Measurements from ENCODE around the gene RAB11A. TPM values are rescaled to one million over a fixed set of nuclear protein-coding genes. Genes with fewer than 3 reads are reported as not detected.
"Not testable (repeated sequence)": the region's sequence is repeated elsewhere in the genome, so short reads cannot be mapped to it uniquely, and the experiment has no call there.

Gene RAB11A
- total and polyA plus RNA-seq, 9 donors: 129 to 159 (median 142) TPM

DNA sequence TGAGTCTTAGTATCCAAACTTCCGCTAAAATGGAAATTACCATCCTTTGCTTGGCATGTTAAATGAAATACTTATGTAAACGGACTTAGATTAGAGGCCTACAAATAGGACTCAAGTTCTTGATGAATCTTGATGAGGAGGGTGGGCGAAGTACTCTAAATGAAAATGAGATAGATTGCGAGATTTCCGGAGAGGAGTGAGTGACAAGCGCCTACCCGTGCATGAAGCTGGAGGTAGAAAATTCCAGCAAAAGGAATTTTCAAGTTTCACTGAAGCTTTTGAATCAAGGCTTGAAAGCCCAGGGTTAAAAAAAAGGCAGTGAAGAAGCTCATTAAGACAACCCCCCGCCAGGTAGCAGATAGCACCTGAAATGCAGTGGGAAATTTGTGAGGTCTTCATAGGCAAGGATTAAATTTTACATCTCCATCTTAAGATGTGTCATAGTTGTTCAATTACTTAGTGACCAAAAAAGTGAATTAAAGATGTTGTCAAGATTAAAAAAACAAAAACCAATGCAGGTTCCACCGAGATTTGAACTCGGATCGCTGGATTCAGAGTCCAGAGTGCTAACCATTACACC, 655 bp upstream of the RAB11A start:
- no peaks in the 10 kb centered on the region for H3K4me1 ChIP-seq (ENCODE audit: control insufficient read depth, insufficient read depth, low read length)
- peak; percentile 17 for DNase-seq
- 52% methylated on average over 9 of the region's 11 CpGs for WGBS (ENCODE audit: insufficient coverage)
- peak overlapping the region; percentile 100 for H3K27ac ChIP-seq (ENCODE audit: low read length)
- peak overlapping the region; percentile 99 for H3K4me3 ChIP-seq (ENCODE audit: low read length)
- no peaks in the 10 kb centered on the region for H3K9me3 ChIP-seq (replicated peaks; ENCODE audit: control insufficient read depth, low read depth, low read length)
- no peaks in the 10 kb centered on the region for H3K36me3 ChIP-seq (ENCODE audit: control insufficient read depth, insufficient read depth, low read length)
- H3K27me3 ChIP-seq (ENCODE audit: control insufficient read depth, insufficient read depth, low read length): no peaks in the 10 kb centered on the region

DNA sequence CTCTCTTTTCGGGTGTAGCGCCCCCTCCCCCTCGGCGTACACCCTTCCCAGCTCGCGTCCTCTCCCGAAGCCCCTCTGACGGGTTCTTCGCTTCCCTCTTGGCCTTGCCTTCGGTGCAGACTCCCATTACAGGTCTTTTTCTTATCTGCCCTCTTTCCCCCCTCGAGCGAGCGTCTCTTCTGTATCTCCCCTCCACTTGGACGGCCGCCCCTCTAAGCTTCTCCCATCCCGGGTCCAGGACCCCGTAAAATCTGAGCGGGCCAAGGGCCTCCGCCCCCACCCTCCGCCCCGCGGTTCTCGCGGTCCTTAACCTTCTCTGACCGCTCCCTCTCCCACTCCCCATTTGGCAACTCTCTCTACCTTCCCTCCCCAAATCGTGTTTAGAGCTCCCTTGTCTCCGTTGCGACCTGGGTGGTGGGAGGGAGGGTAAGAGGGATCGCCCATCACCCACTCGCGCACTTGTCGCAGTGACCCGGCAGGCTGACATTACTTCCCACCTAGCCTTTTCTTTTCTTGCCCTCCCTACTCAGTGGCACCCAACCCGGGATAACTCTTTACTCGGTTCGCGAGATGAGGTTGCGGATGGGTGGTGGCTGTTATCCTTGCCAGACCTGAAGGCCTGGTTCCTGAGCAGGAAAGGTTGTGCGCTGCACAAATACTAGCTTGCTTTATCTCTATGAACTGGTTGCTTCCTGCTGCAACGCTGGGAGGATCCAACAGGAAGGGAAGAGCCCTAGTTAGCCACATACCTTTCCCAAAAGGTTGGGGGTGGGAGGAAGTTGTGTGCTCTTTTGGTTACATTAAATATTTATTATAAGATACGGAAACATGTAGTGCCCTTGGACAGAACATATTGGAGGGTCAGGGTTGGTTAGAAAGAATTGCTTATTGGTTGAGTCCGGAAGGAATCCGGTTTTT, 922 bp downstream of the RAB11A start:
- DNase-seq: peak; percentile 62
- H3K9me3 ChIP-seq (replicated peaks; ENCODE audit: control insufficient read depth, low read depth, low read length): no peaks in the 10 kb centered on the region

DNA sequence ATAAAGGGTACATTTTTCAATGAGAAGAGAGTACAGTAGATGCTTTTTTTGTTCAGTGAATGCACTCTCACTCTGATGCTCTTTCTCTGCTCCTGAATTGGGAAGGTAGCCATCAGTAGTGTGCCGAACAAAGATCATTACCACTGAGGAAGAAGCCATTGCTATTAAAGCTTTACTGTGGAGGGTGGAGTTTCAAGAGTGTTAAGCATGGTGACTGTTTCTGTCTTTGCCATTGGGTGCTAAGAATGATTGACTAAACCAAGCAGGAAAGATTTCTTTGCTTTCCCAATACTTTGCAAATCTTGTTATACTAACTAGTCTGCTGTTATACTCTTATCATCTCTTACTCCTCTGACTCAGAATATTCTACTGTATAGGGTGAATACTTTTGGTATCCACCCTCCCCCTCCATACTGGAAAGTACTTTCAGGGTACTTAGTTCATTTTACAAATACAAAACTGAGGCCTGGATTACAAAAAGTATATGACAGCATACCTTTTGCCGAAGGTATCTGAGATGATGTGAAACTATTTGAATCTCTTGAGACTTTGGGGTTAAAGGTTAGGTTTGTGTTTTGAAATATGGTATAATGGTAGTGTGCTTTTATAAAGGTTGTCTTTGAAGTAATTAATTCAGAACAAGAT, 1.7 kb downstream of the RAB11A start:
- 14% methylated on average over 1 of the region's 2 CpGs for WGBS (ENCODE audit: insufficient coverage)
- Histone ChIP-seq H3K27me3 (ENCODE audit: control insufficient read depth, insufficient read depth, low read length) (no peaks in the 10 kb centered on the region), H3K4me3 (ENCODE audit: low read length) (peak overlapping the region; percentile 99), H3K4me1 (ENCODE audit: control insufficient read depth, insufficient read depth, low read length) (no peaks in the 10 kb centered on the region), H3K36me3 (ENCODE audit: control insufficient read depth, insufficient read depth, low read length) (peaks cover 7% of the 10 kb centered on the region), H3K27ac (ENCODE audit: low read length) (peak overlapping the region; percentile 100), H3K9me3 (replicated peaks; ENCODE audit: control insufficient read depth, low read depth, low read length) (no peaks in the 10 kb centered on the region)
- peak; percentile 32 for DNase-seq

More for the DNA sequence above, 922 bp downstream of the RAB11A start:
- H3K4me1 ChIP-seq (ENCODE audit: control insufficient read depth, insufficient read depth, low read length): no peaks in the 10 kb centered on the region
- H3K27ac ChIP-seq (ENCODE audit: low read length): peak overlapping the region; percentile 100
- H3K4me3 ChIP-seq (ENCODE audit: low read length): peak overlapping the region; percentile 99
- H3K27me3 ChIP-seq (ENCODE audit: control insufficient read depth, insufficient read depth, low read length): no peaks in the 10 kb centered on the region
- WGBS (ENCODE audit: insufficient coverage): 1% methylated on average over 26 of the region's 43 CpGs
- peaks cover 4% of the 10 kb centered on the region for H3K36me3 ChIP-seq (ENCODE audit: control insufficient read depth, insufficient read depth, low read length)

DNA sequence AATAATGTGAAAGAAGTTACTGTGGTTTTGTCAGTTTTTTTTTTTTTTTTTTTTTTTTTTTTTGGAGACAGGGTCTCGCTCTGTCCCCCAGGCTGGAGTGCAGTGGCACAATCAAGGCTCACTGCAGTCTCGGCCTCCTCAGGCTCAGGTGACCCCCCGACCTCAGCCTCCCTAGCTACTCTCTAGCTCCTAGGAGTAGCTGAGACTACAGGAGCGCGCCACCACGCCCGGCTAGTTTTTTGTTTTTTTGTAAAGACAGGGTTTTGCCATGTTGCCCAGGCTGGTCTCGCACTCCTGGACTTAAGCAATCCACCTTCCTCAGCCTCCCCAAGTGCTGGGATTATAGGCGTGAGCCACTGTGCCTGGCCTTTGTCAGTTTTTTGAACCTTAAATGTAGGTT, 2.6 kb downstream of the RAB11A start:
- H3K9me3 ChIP-seq (replicated peaks; ENCODE audit: control insufficient read depth, low read depth, low read length); DNase-seq; H3K4me3 ChIP-seq (ENCODE audit: low read length); H3K27me3 ChIP-seq (ENCODE audit: control insufficient read depth, insufficient read depth, low read length); H3K4me1 ChIP-seq (ENCODE audit: control insufficient read depth, insufficient read depth, low read length): not testable (repeated sequence)
- H3K27ac ChIP-seq (ENCODE audit: low read length): peak overlapping the region; percentile 7
- H3K36me3 ChIP-seq (ENCODE audit: control insufficient read depth, insufficient read depth, low read length): peaks cover 11% of the 10 kb centered on the region
- WGBS (ENCODE audit: insufficient coverage): no CpG with 5 or more reads among the region's 9 CpGs

DNA sequence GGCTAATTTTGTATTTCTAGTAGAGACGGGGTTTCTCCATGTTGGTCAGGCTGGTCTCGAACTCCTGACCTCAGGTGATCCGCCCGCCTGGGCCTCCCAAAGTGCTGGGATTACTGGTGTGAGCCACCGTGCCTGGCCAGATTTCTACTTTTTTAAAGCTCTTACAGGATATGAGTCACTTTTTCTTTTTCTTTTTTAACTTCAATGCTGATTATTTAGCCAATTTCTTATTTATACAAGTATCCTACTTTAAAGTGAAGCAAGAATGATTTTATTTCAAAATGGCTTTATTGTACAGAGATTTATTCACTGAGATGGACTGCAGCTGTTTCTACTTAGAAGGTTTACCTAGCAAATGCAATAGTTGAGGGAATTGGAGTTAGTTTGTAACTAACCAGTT, 3.3 kb downstream of the RAB11A start:
- H3K4me1 ChIP-seq (ENCODE audit: control insufficient read depth, insufficient read depth, low read length): not testable (repeated sequence)

DNA sequence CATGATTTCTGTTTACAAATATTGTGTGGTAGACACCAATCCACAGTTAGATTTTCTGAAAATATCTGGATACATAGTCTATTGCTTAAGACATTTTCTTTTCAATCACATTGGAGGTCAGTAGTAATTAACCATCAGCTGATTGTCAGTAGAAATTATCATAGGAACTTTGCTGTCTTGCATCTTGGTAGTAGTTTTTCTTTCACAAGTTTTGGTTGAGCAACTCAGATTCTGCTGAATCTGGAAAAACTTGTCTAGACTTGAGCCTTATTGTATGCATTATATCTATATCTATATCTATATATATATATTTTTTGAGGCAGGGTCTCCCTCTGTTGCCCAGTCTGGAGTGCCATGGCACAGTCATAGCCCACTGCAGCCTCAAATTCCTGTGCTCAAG, 4.0 kb downstream of the RAB11A start:
- H3K27me3 ChIP-seq (ENCODE audit: control insufficient read depth, insufficient read depth, low read length): no peaks in the 10 kb centered on the region
- no peak overlapping the region for H3K27ac ChIP-seq (ENCODE audit: low read length)
- DNase-seq: no peak
- no peak overlapping the region for H3K4me3 ChIP-seq (ENCODE audit: low read length)
- H3K9me3 ChIP-seq (replicated peaks; ENCODE audit: control insufficient read depth, low read depth, low read length): no peaks in the 10 kb centered on the region
- no peaks in the 10 kb centered on the region for H3K4me1 ChIP-seq (ENCODE audit: control insufficient read depth, insufficient read depth, low read length)
- H3K36me3 ChIP-seq (ENCODE audit: control insufficient read depth, insufficient read depth, low read length): peaks cover 22% of the 10 kb centered on the region

More for the DNA sequence above, 3.3 kb downstream of the RAB11A start:
- H3K27ac ChIP-seq (ENCODE audit: low read length); H3K9me3 ChIP-seq (replicated peaks; ENCODE audit: control insufficient read depth, low read depth, low read length); DNase-seq; H3K4me3 ChIP-seq (ENCODE audit: low read length); H3K27me3 ChIP-seq (ENCODE audit: control insufficient read depth, insufficient read depth, low read length): not testable (repeated sequence)
- WGBS (ENCODE audit: insufficient coverage): 87% methylated on average over 3 of the region's 5 CpGs
- peaks cover 17% of the 10 kb centered on the region for H3K36me3 ChIP-seq (ENCODE audit: control insufficient read depth, insufficient read depth, low read length)

DNA sequence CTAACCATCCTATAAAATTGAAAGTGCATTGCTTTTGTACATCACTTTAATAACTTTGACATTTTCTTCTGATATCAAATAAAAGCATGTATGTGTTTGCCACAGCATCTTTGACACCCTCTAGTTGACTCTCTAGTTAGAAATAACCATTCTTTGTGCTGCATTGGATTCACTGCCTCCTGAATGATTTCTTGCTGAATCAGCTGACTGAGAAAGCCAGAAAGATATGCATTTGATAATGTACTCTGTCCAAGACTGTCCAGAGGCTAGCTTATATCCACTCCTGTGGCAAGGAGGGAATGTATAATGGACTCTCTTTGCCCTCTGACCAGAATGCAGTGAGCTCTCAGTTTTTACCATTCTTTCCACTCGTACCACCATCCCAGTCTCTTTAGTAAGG, 6.2 kb downstream of the RAB11A start:
- peaks cover 33% of the 10 kb centered on the region for H3K36me3 ChIP-seq (ENCODE audit: control insufficient read depth, insufficient read depth, low read length)
- H3K4me3 ChIP-seq (ENCODE audit: low read length): no peak overlapping the region
- H3K9me3 ChIP-seq (replicated peaks; ENCODE audit: control insufficient read depth, low read depth, low read length): no peaks in the 10 kb centered on the region
- no CpG with 5 or more reads among the region's 1 CpG for WGBS (ENCODE audit: insufficient coverage)
- DNase-seq: no peak
- H3K4me1 ChIP-seq (ENCODE audit: control insufficient read depth, insufficient read depth, low read length): no peaks in the 10 kb centered on the region
- no peaks in the 10 kb centered on the region for H3K27me3 ChIP-seq (ENCODE audit: control insufficient read depth, insufficient read depth, low read length)
- no peak overlapping the region for H3K27ac ChIP-seq (ENCODE audit: low read length)

DNA sequence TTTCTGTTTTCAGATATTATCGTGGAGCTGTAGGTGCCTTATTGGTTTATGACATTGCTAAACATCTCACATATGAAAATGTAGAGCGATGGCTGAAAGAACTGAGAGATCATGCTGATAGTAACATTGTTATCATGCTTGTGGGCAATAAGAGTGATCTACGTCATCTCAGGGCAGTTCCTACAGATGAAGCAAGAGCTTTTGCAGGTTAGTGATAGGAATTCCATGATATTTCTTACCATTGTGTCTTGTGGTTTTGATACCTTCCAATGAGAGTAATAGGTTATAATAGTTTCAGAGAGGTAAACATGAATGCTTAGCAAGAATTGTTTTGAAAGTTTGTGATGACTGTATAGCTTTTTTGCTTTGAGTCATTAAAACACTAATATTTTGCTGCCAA, 8.5 kb downstream of the RAB11A start:
- Histone ChIP-seq H3K9me3 (replicated peaks; ENCODE audit: control insufficient read depth, low read depth, low read length) (no peaks in the 10 kb centered on the region), H3K4me1 (ENCODE audit: control insufficient read depth, insufficient read depth, low read length) (no peaks in the 10 kb centered on the region), H3K36me3 (ENCODE audit: control insufficient read depth, insufficient read depth, low read length) (peaks cover 38% of the 10 kb centered on the region), H3K27ac (ENCODE audit: low read length) (no peak overlapping the region), H3K27me3 (ENCODE audit: control insufficient read depth, insufficient read depth, low read length) (no peaks in the 10 kb centered on the region), H3K4me3 (ENCODE audit: low read length) (no peak overlapping the region)
- DNase-seq: no peak
- 100% methylated on average over 2 of the region's 3 CpGs for WGBS (ENCODE audit: insufficient coverage)

DNA sequence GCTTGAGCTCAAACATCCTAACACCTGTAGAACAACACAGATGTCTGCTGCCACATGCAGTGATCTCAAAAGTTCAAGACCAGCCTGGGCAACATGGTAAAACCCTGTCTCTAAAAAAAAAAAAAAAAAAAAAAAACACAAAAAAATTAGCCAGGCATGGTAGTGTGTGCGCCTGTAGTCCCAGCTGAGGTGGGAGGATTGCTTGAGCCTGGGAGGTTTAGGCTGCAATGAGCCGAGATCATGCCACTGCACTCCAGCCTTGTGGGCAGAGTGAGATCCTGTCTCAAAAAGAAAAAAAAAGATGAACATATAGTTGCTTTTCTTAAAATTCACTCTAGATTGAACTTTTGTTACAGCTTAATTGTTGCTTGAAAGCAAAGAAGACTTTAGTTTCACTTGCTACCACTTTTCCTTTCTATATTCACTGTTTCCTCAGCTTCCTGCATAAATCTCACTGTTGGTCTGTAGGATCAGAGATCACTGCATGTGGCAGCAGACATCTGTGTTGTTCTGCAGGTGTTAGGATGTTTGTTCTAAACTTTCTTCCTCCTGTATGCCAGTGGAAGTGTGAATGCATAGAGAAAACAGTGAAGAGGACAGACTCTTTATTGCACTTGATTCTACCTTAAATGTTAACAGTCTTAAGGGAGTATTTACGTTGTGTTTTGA, 12.6 kb downstream of the RAB11A start:
- Histone ChIP-seq H3K27me3 (ENCODE audit: control insufficient read depth, insufficient read depth, low read length) (no peaks in the 10 kb centered on the region), H3K4me3 (ENCODE audit: low read length) (no peak overlapping the region), H3K9me3 (replicated peaks; ENCODE audit: control insufficient read depth, low read depth, low read length) (no peaks in the 10 kb centered on the region), H3K4me1 (ENCODE audit: control insufficient read depth, insufficient read depth, low read length) (no peaks in the 10 kb centered on the region), H3K36me3 (ENCODE audit: control insufficient read depth, insufficient read depth, low read length) (peaks cover 33% of the 10 kb centered on the region), H3K27ac (ENCODE audit: low read length) (no peak overlapping the region)
- WGBS (ENCODE audit: insufficient coverage): no CpG with 5 or more reads among the region's 3 CpGs
- DNase-seq: no peak

DNA sequence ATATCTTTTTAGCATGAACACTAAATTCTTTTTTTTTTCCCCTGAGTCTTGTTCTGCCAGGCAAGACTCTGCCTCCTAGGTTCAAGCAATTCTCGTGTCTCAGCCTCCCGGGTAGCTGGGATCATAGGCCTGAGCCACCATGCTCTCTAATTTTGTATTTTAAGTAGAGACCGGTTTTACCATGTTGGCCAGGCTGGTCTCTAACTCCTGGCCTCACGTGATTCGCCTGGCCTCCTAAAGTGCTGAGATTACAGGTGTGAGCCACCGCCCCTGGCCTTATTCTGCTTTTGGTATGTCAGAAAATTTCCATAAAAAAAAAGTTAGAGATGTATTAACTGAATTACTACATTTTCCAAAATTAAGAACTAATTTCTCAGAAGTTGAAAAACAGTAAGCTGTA, 14.3 kb downstream of the RAB11A start:
- no peak overlapping the region for H3K4me3 ChIP-seq (ENCODE audit: low read length)
- no peak for DNase-seq
- peaks cover 28% of the 10 kb centered on the region for H3K36me3 ChIP-seq (ENCODE audit: control insufficient read depth, insufficient read depth, low read length)
- no peaks in the 10 kb centered on the region for H3K9me3 ChIP-seq (replicated peaks; ENCODE audit: control insufficient read depth, low read depth, low read length)
- H3K4me1 ChIP-seq (ENCODE audit: control insufficient read depth, insufficient read depth, low read length): no peaks in the 10 kb centered on the region
- 76% methylated on average over 3 of the region's 6 CpGs for WGBS (ENCODE audit: insufficient coverage)
- H3K27ac ChIP-seq (ENCODE audit: low read length): no peak overlapping the region
- no peaks in the 10 kb centered on the region for H3K27me3 ChIP-seq (ENCODE audit: control insufficient read depth, insufficient read depth, low read length)

Data from muscle of leg (tissue), 11 donors.